Lower lobe of right lung (tissue), 2 donors: ENCODE data around the gene PNPLA5. TPM values are rescaled to one million over a fixed set of nuclear protein-coding genes. Genes with fewer than 3 reads are reported as not detected.

Source experiments
- ATAC-seq, 2 donors: fragments of 200-7000 bp; cut with Tn5 transposase; one replicate each; pipeline ENCODE4 v1.9.1; 2020 to 2022; ENCODE audit warnings: mild to moderate bottlenecking in 2 of 2, moderate library complexity in 2 of 2
- DNase-seq: peaks from one replicate; pipeline ENCODE4 v3.0.0-alpha.2; 2020
- H3K27ac ChIP-seq: fragments of 200-600 bp; one replicate; pipeline ENCODE4 v1.8.0; 2022
- H3K27me3 ChIP-seq: fragments of 200-600 bp; one replicate; pipeline ENCODE4 v1.8.0; 2022; ENCODE audit warnings: low read depth
- H3K36me3 ChIP-seq: fragments of 200-600 bp; one replicate; pipeline ENCODE4 v1.8.0; 2022; ENCODE audit warnings: mild to moderate bottlenecking
- H3K4me1 ChIP-seq: fragments of 200-600 bp; one replicate; pipeline ENCODE4 v1.8.0; 2022
- H3K4me3 ChIP-seq: fragments of 200-600 bp; one replicate; pipeline ENCODE4 v1.8.0; 2022; ENCODE audit warnings: mild to moderate bottlenecking
- H3K9me3 ChIP-seq: fragments of 200-600 bp; one replicate; pipeline ENCODE4 v1.8.0; 2022
- CTCF ChIP-seq: fragments of 200-600 bp; IDR thresholded peaks from one replicate; pipeline ENCODE4 v1.8.0; 2022; ENCODE audit warnings: antibody characterized with exemption, mild to moderate bottlenecking
- intact Hi-C: fragments of 100-400 bp; cut with DNase I; formaldehyde crosslinking; loops from one replicate; pipeline ENCODE4 v1.11.0; 2022
- total RNA-seq: library from RNA; stranded (reverse); fragmentation: NEBNext Ultra II Directional; extraction: Animal tissue kit (Norgen Biotek cat#: 25700); gene quantifications from one replicate; pipeline ENCODE4 v1.2.1, GENCODE V29; 2021
- donor health status: DM: no; HTN: yes; CAD: no; lungs with severe emphysema.

The PNPLA5 gene
- total RNA-seq, 1 donor from 2014 or later: not detected

GRCh38 chr22:43832393-43833265, 59.2 kb downstream of the PNPLA5 start:
- DNase-seq (peak; percentile 43), ATAC-seq (no peak)

GRCh38 chr22:43831561-43832392, 60.0 kb downstream of the PNPLA5 start:
- Histone ChIP-seq H3K4me1 (no peaks in the 10 kb centered on the region), H3K9me3 (no peaks in the 10 kb centered on the region), H3K27ac (no peak overlapping the region), H3K4me3 (no peak overlapping the region), H3K27me3 (peaks cover 11% of the 10 kb centered on the region), H3K36me3 (no peaks in the 10 kb centered on the region)
- DNase-seq (peak; percentile 43), ATAC-seq (no peak)
- intact Hi-C loops: no loop called here
- no peak for TF ChIP-seq CTCF

More at GRCh38 chr22:43832393-43833265, 59.2 kb downstream of the PNPLA5 start:
- no peak for TF ChIP-seq CTCF
- Histone ChIP-seq H3K27me3 (peaks cover 13% of the 10 kb centered on the region), H3K27ac (no peak overlapping the region), H3K36me3 (no peaks in the 10 kb centered on the region), H3K4me1 (no peaks in the 10 kb centered on the region), H3K4me3 (no peak overlapping the region), H3K9me3 (no peaks in the 10 kb centered on the region)
- intact Hi-C loops: no loop called here

- H3K27ac ChIP-seq: peak overlapping the region; percentile 75
Observed at GRCh38 chr22:43830931-43831560, 60.8 kb downstream of the PNPLA5 start.

GRCh38 chr22:43829904-43830851, 61.6 kb downstream of the PNPLA5 start:
- no peak for TF ChIP-seq CTCF
- intact Hi-C loops: no loop called here
- Histone ChIP-seq H3K4me3 (no peak overlapping the region), H3K27me3 (no peaks in the 10 kb centered on the region), H3K27ac (peak overlapping the region; percentile 75), H3K36me3 (no peaks in the 10 kb centered on the region), H3K9me3 (no peaks in the 10 kb centered on the region), H3K4me1 (no peaks in the 10 kb centered on the region)
- DNase-seq (peak; percentile 56), ATAC-seq (peak; percentile 38 to 61)

More at GRCh38 chr22:43830931-43831560, 60.8 kb downstream of the PNPLA5 start:
- DNase-seq (peak; percentile 24), ATAC-seq (no peak)
- H3K27me3 ChIP-seq: peaks cover 8% of the 10 kb centered on the region
- H3K36me3 ChIP-seq: no peaks in the 10 kb centered on the region
- no peaks in the 10 kb centered on the region for H3K9me3 ChIP-seq
- H3K4me1 ChIP-seq: no peaks in the 10 kb centered on the region
- TF ChIP-seq CTCF: no peak
- intact Hi-C loops: no loop called here
- H3K4me3 ChIP-seq: no peak overlapping the region

Other genes starting within 250 kb of the PNPLA5 start
- 5.8 TPM for gene EFCAB6, start 79.7 kb downstream of the PNPLA5 start, total RNA-seq
- gene SULT4A1, start 29.5 kb downstream of the PNPLA5 start, total RNA-seq: not detected
- gene PNPLA3, start 31.8 kb upstream of the PNPLA5 start, total RNA-seq: 6.9 TPM
- 28.5 TPM for gene SAMM50, start 63.4 kb upstream of the PNPLA5 start, total RNA-seq
- gene PARVB, start 132.3 kb upstream of the PNPLA5 start, total RNA-seq: 44.7 TPM